SKM-1 (cell line): Measurements from ENCODE around the gene NOL3.
"Not testable (repeated sequence)": the region's sequence is repeated elsewhere in the genome, so short reads cannot be mapped to it uniquely, and the experiment has no call there.

Experiments
- DNase-seq: peaks from one replicate; lab custom pipeline; 2025; ENCODE audit not compliant: unreplicated experiment; lab: John Stamatoyannopoulos, UW

Gene NOL3

GRCh38 chr16:67170168-67170948, at the start of gene NOL3:
NOL3 (plus strand) TSS chr16:67170538.
- DNase-seq, result no peak

GRCh38 chr16:67122799-67123198, 47.5 kb upstream of the NOL3 start:
- DNase-seq, result not testable (repeated sequence)

- no peak for DNase-seq
Observed at GRCh38 chr16:67128417-67128816, 41.9 kb upstream of the NOL3 start.

- no peak for DNase-seq
Observed at GRCh38 chr16:67128887-67129286, 41.5 kb upstream of the NOL3 start.

DNA sequence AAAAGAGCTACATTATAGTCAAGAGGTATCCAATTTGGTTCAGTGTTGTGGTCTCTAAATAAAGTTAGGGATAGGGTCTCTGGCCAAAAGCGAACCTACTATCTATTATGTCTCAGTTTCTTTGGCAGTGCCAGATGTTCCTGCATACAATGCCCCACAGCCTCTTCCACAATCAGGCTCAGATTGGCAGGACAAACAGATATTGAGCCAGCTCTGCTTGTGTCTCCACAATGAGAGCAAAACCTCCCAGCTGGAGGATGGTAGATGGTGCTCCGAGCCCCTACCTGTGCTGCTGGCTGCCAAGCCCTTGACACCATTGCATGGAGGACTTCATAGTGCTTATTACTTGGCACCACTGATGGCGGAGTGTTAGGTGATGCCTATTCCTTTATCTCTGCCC, 40.9 kb upstream of the NOL3 start:
- DNase-seq, result no peak

- no peak for DNase-seq
Observed at GRCh38 chr16:67137605-67138004, 32.7 kb upstream of the NOL3 start.

GRCh38 chr16:67141391-67141790, 28.9 kb upstream of the NOL3 start:
- DNase-seq, result no peak

DNA sequence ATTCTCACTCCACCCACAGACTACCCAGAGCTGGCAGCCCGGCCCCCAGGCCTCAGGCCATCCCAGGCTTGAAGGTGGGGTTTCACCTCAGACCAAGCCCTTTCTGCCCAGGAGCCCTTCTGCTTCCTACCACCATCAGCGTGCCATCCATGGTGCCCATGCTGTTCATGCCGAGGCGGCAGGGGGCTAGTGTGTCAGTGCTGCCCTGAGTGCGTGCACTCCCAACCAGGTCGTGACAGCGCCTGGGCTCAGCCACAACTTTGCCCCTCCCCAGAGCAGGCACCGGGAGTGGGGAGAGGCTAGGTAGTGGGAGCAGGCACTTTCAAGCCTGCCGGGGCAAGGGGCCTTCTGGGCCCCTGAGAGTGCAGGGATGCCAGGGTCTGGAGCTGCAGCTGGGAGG, 28.0 kb upstream of the NOL3 start:
- DNase-seq, result no peak

DNA sequence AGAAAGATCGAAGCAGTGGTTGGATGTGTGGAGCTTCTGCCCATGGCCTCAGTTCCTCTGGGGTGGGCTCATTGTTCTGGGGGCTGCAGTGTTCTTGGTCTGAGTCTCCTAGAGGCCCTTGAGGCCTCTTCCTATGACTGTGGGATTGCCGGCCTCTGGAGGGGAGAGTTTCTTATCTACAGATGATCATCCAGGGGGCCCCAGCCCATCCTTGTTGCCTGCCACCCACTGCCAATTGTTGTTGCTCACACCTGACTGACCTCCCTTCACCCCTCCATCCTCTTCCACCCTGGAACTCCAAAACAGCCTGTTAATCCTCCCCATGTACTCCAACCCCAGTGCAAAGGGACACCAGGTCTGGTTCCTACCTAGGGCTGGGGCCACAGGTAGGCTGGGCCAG, 25.4 kb upstream of the NOL3 start:
- DNase-seq, result no peak

DNA sequence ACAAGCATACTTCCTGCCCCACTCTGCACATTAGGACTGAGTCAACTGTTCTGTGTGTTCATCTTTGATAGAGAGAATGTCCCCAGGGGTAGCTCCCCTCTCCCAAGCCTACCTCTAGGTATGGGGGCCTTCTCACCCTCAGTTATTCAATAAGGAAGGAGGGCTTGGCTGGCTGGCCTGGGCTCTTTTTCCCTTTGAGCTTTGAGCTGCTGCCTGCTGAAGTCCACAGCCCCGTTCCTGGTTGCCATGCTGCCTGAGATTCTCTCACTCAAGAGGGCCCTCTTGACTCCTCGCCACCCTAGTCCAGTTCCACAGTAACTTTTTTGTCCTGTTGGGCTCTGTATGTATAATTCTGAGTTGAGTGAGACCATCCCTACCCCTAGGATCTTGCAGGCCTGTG, 24.6 kb upstream of the NOL3 start:
- DNase-seq, result no peak

GRCh38 chr16:67146523-67147357, 23.6 kb upstream of the NOL3 start:
- no peak for DNase-seq

DNA sequence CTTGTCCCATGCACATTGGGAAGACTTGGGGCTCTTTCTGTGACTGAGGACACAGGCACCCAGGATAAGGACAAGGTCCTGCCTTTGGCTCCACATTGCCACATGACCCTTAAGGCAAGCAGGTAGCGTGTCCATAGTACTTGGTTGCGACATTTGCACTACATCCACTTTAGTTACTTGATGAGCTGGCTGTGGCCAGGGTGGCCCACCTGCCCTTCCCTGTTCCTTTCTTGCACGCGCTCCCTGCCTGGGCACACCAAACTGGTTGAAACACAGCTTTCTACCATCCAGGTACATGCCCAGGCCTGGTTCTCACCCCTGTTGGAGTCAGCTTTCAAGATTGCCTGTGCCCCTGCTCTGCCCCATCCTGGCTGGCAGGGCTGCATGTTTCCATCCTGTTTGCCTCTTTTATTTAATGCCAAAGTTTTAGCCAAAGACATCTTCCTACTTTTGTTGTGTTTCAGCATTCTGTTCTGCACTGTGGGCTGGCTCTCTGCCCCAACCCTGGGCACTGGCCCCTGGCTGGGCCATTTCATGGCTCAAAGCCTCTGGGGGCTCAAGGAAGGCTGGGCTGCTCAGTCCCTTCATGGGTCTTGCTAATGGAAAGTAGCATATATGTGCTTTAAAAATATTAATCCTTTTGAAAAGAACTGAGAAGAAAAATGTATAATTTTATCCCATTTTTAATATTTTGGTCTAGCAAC, 22.7 kb upstream of the NOL3 start:
- no peak for DNase-seq

DNA sequence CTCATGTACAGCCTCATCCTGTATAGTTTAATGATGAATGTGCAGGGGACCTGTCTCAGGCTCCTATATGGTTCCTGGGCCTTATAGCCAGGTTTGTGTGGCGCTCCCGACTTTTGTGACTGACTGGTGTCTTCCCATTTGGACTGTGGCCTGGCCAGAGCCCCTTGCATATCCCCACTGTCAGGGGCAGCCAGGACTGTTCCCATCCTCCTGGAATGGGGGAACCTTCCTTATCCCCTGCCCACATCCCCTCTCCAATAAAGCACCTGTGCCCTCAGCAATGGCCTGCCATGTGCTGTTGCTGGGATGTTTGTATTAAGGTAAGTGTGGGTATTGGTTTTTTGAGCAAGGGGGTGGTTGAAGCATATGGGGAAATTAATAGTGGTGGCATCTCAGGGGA, 22.1 kb upstream of the NOL3 start:
- no peak for DNase-seq

DNA sequence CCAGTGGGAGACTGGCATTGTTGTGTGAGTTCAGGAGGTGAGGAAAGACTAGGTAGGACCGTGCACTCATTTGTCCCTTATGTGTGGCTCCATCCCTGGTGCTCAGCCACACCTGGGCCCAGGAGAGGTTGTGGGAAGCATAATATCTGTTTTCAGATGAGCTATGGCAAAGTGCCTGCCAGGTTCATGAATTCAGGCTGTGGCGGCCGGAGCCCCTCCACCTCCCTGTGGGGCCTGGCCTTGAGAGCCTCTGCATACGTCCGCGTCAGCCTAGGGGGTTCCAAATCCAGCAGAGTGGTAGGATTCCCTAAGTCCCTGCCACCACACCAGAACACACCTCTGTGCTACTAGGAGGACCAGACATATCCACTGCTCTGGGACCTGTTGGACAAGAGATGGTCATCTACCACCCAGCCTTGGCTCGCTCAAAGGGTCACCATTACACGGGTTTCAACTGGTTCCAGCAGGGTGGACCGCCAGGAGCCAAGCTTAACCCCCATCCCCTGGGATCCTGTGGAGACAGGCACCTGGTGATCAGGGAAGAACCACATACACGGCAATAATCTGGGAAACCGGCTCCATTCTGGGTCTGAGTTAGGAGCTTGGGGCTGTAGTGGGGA, 21.6 kb upstream of the NOL3 start:
- DNase-seq, result no peak

DNA sequence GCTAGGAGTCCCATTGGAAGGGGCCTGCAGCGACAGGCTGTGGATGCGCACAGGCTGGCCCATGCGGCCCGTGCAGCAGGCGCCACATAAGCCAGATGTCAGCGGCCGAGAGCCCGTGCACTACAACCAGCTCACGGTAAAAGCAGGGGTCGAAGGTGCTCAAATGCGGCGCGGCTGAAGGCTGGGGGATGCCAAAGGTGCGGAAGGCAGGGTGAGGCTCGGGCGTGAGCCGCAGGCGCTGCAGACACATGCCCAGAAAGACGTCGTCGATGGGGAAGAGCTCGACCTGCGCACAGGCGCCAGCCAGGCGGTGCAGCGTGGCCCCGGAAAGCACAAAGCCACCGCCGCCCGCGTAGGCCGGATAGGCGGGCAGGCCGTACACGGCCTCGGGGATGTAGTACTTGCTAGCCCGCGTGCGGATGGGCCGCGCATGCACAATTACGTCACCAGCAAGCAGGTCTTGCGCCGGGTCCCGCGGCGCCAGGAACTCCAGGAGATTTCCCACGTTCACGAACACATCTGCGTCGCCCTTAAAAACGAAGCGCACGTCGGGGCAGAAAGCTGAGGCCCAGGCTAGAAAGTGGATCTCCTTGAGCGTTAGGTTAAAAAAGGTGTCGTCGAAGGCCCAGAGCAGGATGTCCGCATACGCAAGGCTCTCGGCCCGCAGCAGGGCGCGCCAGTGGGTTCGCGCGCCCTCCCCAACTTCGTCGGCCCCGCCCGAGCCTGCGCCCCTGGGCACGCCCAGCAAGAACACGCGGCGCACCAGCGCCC, 20.9 kb upstream of the NOL3 start:
- no peak for DNase-seq

DNA sequence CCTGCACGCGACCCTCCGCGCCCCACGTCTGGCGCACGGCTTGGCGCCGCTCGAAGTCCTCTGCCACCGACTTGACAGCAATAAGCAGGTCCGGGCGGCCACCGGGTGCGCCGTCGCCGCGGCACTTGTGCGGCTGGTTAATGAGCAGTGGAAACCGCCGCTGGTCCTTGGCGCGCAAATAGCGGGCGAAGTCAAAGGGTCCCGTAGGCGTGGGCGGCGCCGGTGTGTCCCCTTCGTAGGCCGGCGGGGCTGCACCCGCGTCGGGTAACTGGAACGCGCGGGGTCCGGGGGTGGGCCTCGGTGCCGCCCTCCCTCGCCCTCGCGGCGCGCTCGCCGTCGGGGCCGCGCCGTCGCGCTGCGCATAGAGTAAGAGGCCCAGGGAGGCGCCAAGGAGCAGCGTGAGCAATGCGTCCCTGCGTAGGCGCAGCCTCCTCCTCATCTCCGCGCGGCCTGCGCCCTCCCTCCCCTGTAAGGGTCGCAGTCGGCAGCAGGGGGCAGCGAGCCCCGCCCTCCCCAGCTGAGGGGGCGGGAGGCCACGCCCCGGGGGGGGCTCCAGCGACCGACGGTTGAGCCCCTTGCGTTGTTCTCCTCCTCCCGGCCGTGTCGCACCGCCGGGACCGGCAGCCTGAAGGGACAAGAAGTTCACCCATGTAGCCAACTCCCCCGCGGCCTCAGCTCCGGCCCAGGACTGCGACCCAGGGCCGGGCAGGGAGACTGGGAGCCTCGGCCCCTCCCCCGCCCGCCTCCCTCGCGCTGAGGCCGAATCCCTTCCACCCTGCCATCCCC, 20.1 kb upstream of the NOL3 start:
- DNase-seq, result no peak

GRCh38 chr16:67150833-67151396, 19.4 kb upstream of the NOL3 start, which contains the start of gene B3GNT9:
B3GNT9 (minus strand) TSS chr16:67150998; CDS start chr16:67150485, 513 bp downstream.
- no peak for DNase-seq

- DNase-seq, result no peak
Observed at GRCh38 chr16:67151431-67152097, 18.8 kb upstream of the NOL3 start.
